PC-9 (cell line): ENCODE results near the gene PIGX. TPM values are rescaled to one million over a fixed set of nuclear protein-coding genes. Genes with fewer than 3 reads are reported as not detected.

Source experiments
- BruUV-seq: library from RNA; stranded (reverse); fragments of 400-500 nt; replicated peaks from 2 replicates; lab custom pipeline; 2021; lab: Mats Ljungman, UMichigan
- CTCF ChIA-PET: fragments of 300-600 bp; sonication (Branson Sonifier 250); formaldehyde crosslinking; loops from one replicate; lab custom pipeline; 2022; ENCODE audit warnings: antibody characterized with exemption; lab: Charles Lee
- POLR2A ChIA-PET: fragments of 300-600 bp; sonication (Branson Sonifier 250); formaldehyde crosslinking; loops from one replicate; lab custom pipeline; 2022; ENCODE audit warnings: antibody characterized with exemption; ENCODE audit not compliant: unreplicated experiment; lab: Charles Lee
- DNase-seq, 2 experiments: peaks; one replicate each; pipeline versions ENCODE4 v3.0.0 to v3.0.0-alpha.2; 2015 to 2022; ENCODE audit warnings: mixed read lengths in 1 of 2
- H2AFZ ChIP-seq: fragments of 200-600 bp; sonication (generic); 2 replicates; pipeline ENCODE4 v1.8.1; 2017; ENCODE audit warnings: antibody characterized with exemption
- H3F3A ChIP-seq: fragments of 200-600 bp; sonication (generic); 2 replicates; pipeline ENCODE4 v1.8.1; 2017; ENCODE audit warnings: antibody characterized with exemption, mild to moderate bottlenecking, low read depth; ENCODE audit not compliant: insufficient read depth
- H3K27ac ChIP-seq: fragments of 200-600 bp; sonication (generic); 2 replicates; pipeline ENCODE4 v1.6.1; 2016; ENCODE audit warnings: mixed run types
- H3K27me3 ChIP-seq: fragments of 200-600 bp; sonication (generic); 2 replicates; pipeline ENCODE4 v1.6.1; 2016; ENCODE audit warnings: low read depth, mixed run types; ENCODE audit not compliant: insufficient read depth
- H3K36me3 ChIP-seq: fragments of 200-600 bp; sonication (generic); 2 replicates; pipeline ENCODE4 v1.6.1; 2016; ENCODE audit warnings: low read depth, mixed run types
- H3K4me1 ChIP-seq: fragments of 200-600 bp; sonication (generic); replicated peaks from 2 replicates; pipeline ENCODE4 v1.6.1; 2016; ENCODE audit warnings: mixed run types; ENCODE audit not compliant: insufficient read depth
- H3K4me2 ChIP-seq: fragments of 200-600 bp; sonication (generic); 2 replicates; pipeline ENCODE4 v1.6.1; 2017; ENCODE audit warnings: mixed run types
- H3K4me3 ChIP-seq: fragments of 200-600 bp; sonication (generic); 2 replicates; pipeline ENCODE4 v1.6.1; 2016; ENCODE audit warnings: mixed run types
- H3K79me2 ChIP-seq: fragments of 200-600 bp; sonication (generic); 2 replicates; pipeline ENCODE4 v1.6.1; 2017; ENCODE audit warnings: low read depth, mixed run types
- H3K9me2 ChIP-seq: fragments of 200-600 bp; sonication (generic); 2 replicates; pipeline ENCODE4 v1.8.1; 2017; ENCODE audit warnings: mild to moderate bottlenecking; ENCODE audit not compliant: insufficient read depth
- H3K9me3 ChIP-seq: fragments of 200-600 bp; sonication (generic); 2 replicates; pipeline ENCODE4 v1.8.1; 2016; ENCODE audit warnings: low read depth; ENCODE audit not compliant: insufficient read depth
- H4K20me1 ChIP-seq: fragments of 200-600 bp; sonication (generic); 2 replicates; pipeline ENCODE4 v1.8.1; 2017; ENCODE audit not compliant: insufficient read depth
- EZH2 ChIP-seq: fragments of 200-600 bp; sonication (generic); IDR thresholded peaks from 2 replicates; pipeline ENCODE4 v1.8.0; 2017; ENCODE audit warnings: antibody characterized with exemption, low read depth
- intact Hi-C: fragments of 100-400 bp; cut with micrococcal nuclease; formaldehyde crosslinking; loops from one replicate; pipeline ENCODE4 v1.10.0; 2022; ENCODE audit not compliant: unreplicated experiment
- total RNA-seq: library from RNA; stranded (reverse); gene quantifications from 2 replicates; pipeline ENCODE4 v1.2.3, GENCODE V29; 2021
- TF ChIP-seq, protein P1 (sequence below): fragments of 200-600 bp; sonication (generic); conservative IDR thresholded peaks from 2 replicates; pipeline ENCODE4 v1.6.1; 2017; ENCODE audit warnings: mixed run types, antibody characterized with exemption, mild to moderate bottlenecking, moderate library complexity

PIGX gene
- total RNA-seq, 1 experiment from 2014 or later, result 47.6 TPM

DNA sequence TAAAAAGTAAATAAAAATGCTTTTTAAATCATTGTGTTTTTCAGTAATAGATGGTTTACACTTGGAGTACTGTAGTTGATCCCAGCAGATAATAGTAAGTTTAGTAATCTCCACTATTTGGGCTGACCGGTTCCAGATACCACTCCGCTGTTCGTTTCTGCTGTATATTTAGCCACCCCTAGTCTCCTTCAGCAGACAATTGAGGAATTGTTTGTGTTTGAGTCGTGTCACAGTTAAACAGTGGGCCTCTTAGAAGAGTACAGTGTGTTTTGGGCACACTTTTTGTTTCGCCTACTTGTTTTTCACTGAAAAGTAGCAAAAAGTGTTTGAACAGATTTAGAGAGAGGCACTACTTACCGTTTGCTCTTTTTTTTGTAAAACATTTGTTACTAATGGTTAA lies 60.7 kb downstream of the PIGX start:
- H3K9me2 ChIP-seq, result no peaks in the 10 kb centered on the region
- H3K4me1 ChIP-seq, result no peaks in the 10 kb centered on the region
- no peak overlapping the region for H3K27ac ChIP-seq
- intact Hi-C loops, result no loop called here
- DNase-seq, result no peak
- peaks cover 14% of the 10 kb centered on the region; the same call in 1 of the 2 replicates for H4K20me1 ChIP-seq
- no TSS peak for BruUV-seq
- peaks cover 86% of the 10 kb centered on the region for H3K79me2 ChIP-seq
- no peaks in the 10 kb centered on the region for H3K27me3 ChIP-seq
- no peak overlapping the region for H3K4me2 ChIP-seq
- H2AFZ ChIP-seq, result no peak overlapping the region
- no peaks in the 10 kb centered on the region; the same call in 1 of the 2 replicates for H3K9me3 ChIP-seq
- ChIA-PET CTCF (no interaction called here), POLR2A (no interaction called here)
- no peaks in the 10 kb centered on the region; the same call in 1 of the 2 replicates for H3K36me3 ChIP-seq
- TF ChIP-seq EZH2, result no peak
- TF ChIP-seq, protein P1, sequence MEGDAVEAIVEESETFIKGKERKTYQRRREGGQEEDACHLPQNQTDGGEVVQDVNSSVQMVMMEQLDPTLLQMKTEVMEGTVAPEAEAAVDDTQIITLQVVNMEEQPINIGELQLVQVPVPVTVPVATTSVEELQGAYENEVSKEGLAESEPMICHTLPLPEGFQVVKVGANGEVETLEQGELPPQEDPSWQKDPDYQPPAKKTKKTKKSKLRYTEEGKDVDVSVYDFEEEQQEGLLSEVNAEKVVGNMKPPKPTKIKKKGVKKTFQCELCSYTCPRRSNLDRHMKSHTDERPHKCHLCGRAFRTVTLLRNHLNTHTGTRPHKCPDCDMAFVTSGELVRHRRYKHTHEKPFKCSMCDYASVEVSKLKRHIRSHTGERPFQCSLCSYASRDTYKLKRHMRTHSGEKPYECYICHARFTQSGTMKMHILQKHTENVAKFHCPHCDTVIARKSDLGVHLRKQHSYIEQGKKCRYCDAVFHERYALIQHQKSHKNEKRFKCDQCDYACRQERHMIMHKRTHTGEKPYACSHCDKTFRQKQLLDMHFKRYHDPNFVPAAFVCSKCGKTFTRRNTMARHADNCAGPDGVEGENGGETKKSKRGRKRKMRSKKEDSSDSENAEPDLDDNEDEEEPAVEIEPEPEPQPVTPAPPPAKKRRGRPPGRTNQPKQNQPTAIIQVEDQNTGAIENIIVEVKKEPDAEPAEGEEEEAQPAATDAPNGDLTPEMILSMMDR, result no peak
- 0 out of 2 replicates have a peak, but pooled peaks cover 11% of the 10 kb centered on the region for H3F3A ChIP-seq
- H3K4me3 ChIP-seq, result no peak overlapping the region

DNA sequence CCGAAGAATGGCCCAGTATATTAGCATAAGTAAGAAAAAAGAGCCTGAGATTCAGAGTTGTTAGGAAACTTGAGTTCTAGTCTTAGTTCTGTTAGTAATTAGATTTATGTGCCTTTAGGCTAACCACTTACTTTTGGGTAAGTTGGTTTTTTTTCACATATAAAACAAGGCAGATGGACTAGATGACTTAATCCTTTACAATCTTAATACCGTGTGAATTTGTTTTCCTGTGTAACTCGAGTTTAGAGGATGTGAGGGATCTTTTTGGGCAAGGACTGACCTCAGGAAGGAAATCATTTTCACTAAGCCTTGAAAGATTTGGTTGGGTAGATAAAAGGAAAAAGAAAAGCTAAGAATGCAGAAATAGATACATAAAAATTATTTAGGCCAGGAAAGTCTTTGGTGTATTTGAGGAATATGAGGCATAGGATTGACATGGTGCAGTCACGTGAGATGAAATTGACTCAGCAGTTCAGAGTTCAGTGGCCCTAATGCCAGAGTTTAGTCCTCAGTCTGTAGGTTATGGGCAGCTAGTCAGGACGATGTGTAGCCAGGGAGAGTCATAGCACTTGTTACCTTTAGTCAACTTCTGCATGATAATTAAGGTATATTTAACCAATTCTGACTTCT lies 62.1 kb downstream of the PIGX start:
- no peaks in the 10 kb centered on the region for H3K9me2 ChIP-seq
- ChIA-PET CTCF (no interaction called here), POLR2A (no interaction called here)
- H3K9me3 ChIP-seq, result peaks cover 4% of the 10 kb centered on the region
- BruUV-seq, result no TSS peak
- TF ChIP-seq, protein P1, result no peak
- no peak for TF ChIP-seq EZH2
- peaks cover 91% of the 10 kb centered on the region for H3K79me2 ChIP-seq
- no peak overlapping the region for H3K4me3 ChIP-seq
- peaks cover 2% of the 10 kb centered on the region for H3K36me3 ChIP-seq
- peaks cover 11% of the 10 kb centered on the region; the same call in 1 of the 2 replicates for H3F3A ChIP-seq
- no peak for DNase-seq
- H3K4me1 ChIP-seq, result no peaks in the 10 kb centered on the region
- intact Hi-C loops, result no loop called here
- H2AFZ ChIP-seq, result no peak overlapping the region
- H3K4me2 ChIP-seq, result no peak overlapping the region
- no peaks in the 10 kb centered on the region for H3K27me3 ChIP-seq
- H3K27ac ChIP-seq, result no peak overlapping the region
- H4K20me1 ChIP-seq, result peaks cover 14% of the 10 kb centered on the region; the same call in 1 of the 2 replicates

DNA sequence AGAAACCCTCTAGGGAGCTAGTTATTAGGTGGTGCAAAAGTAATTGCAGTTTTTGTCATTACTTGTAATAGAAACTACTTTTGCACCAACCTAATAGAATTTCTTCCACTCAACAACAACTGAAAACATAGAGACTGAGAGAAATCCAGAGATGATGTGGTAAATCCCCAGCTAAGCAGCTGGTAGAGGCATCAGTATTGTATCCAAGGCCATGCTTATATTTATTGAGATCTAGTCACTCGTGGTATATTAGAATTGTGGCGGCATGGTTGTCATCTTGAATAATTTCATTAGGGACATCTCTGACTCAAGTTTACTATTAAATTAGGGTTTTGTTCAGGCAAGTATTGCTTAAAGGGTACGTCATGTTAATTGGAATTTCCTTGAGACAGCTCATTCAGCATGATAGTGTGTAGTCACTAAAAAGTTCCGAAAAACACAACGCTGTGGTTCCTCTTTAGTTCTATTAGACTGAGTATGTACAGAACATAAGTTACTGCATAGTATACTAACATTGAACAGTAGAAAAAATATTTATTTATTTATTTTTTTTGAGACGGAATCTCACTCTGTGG lies 62.8 kb downstream of the PIGX start:
- no peak overlapping the region for H3K27ac ChIP-seq
- CTCF ChIA-PET, result no interaction called here
- BruUV-seq, result no TSS peak

More for the DNA sequence above, 62.8 kb downstream of the PIGX start:
- Histone ChIP-seq H3K4me3 (no peak overlapping the region), H3K9me2 (no peaks in the 10 kb centered on the region), H3K4me1 (no peaks in the 10 kb centered on the region), H3K36me3 (peaks cover 4% of the 10 kb centered on the region), H3K4me2 (no peak overlapping the region), H3K27me3 (no peaks in the 10 kb centered on the region), H3K79me2 (peaks cover 94% of the 10 kb centered on the region), H3F3A (peaks cover 11% of the 10 kb centered on the region; the same call in 1 of the 2 replicates), H4K20me1 (peaks cover 14% of the 10 kb centered on the region; the same call in 1 of the 2 replicates), H2AFZ (no peak overlapping the region), H3K9me3 (peaks cover 4% of the 10 kb centered on the region)
- POLR2A ChIA-PET, result interaction anchor here (0.6 kb wide), 1 partner anchor 124 kb away, joined by 8 read pairs; no protein-coding TSS in a partner anchor
- intact Hi-C loops, result no loop called here
- no peak for DNase-seq
- TF ChIP-seq, protein P1, result no peak
- no peak for TF ChIP-seq EZH2
